ENCODE results near the gene PIK3CD.

- TF ChIP-seq CTCF (IDR thresholded peaks at IDR 0.05; ENCODE audit: low read depth, low read length, missing input control) (no peak), FOXA2 (IDR thresholded peaks at IDR 0.05) (no peak), RAD21 (IDR thresholded peaks at IDR 0.05) (no peak), TAF1 (conservative IDR thresholded peaks at IDR 0.05) (no peak), ATF3 (IDR thresholded peaks at IDR 0.05) (no peak), JUND (IDR thresholded peaks at IDR 0.05) (no peak), MAX (IDR thresholded peaks at IDR 0.05) (no peak), EGR1 (IDR thresholded peaks at IDR 0.05; ENCODE audit: low read depth in 2 of 2) (no peak)
These were observed 54.0 kb downstream of the PIK3CD start for GRCh38 chr1:9705337-9706093.

Data from liver (tissue), 3 donors.